Fibroblast of lung (primary cell): Measurements from ENCODE around the gene SLC7A14. TPM values are rescaled to one million over a fixed set of nuclear protein-coding genes. Genes with fewer than 3 reads are reported as not detected.

ENCODE experiments used
- DNase-seq, 2 donors: peaks; one replicate each; pipeline versions ENCODE4 v3.0.0 to v3.0.0-alpha.2; 2010; ENCODE audit warnings: low read depth in 2 of 2
- H2AFZ ChIP-seq: 2 replicates; pipeline ENCODE4 v1.5.1; 2012; ENCODE audit warnings: low read length, control low read depth, inconsistent platforms
- H3K27ac ChIP-seq: 2 replicates; pipeline ENCODE4 v1.5.1; 2011; ENCODE audit warnings: low read length, control low read depth; ENCODE audit not compliant: insufficient read depth
- H3K27me3 ChIP-seq: 2 replicates; pipeline ENCODE4 v1.5.1; 2011; ENCODE audit warnings: mild to moderate bottlenecking, low read length; ENCODE audit not compliant: control insufficient read depth, insufficient read depth
- H3K36me3 ChIP-seq: 2 replicates; pipeline ENCODE4 v1.5.1; 2011; ENCODE audit warnings: low read length; ENCODE audit not compliant: control insufficient read depth, insufficient read depth
- H3K4me1 ChIP-seq: 2 replicates; pipeline ENCODE4 v1.5.1; 2011; ENCODE audit warnings: low read length; ENCODE audit not compliant: control insufficient read depth, insufficient read depth; ENCODE audit errors: extremely low read depth
- H3K4me2 ChIP-seq: 2 replicates; pipeline ENCODE4 v1.5.1; 2011; ENCODE audit warnings: low read length, control low read depth; ENCODE audit not compliant: insufficient read depth; ENCODE audit errors: extremely low read depth
- H3K4me3 ChIP-seq, 4 experiments: fragments of 200-600 bp in 1 of 4; sonication (generic) in 1 of 4; replicated peaks in 1 of 4; 2 replicates each; pipeline ENCODE4 v1.5.1; 2011 to 2016; ENCODE audit warnings: low read length in 4 of 4, low read depth in 3 of 4, mild to moderate bottlenecking in 3 of 4, control low read depth in 2 of 4, inconsistent platforms in 1 of 4, mixed read lengths in 1 of 4; ENCODE audit not compliant: insufficient read depth in 1 of 4; ENCODE audit errors: control extremely low read depth in 1 of 4
- H3K79me2 ChIP-seq: 2 replicates; pipeline ENCODE4 v1.5.1; 2012; ENCODE audit warnings: mild to moderate bottlenecking, low read length, inconsistent platforms; ENCODE audit not compliant: control insufficient read depth, insufficient read depth
- H3K9ac ChIP-seq: 2 replicates; pipeline ENCODE4 v1.5.1; 2011; ENCODE audit warnings: mild to moderate bottlenecking, low read length, control low read depth; ENCODE audit not compliant: insufficient read depth
- H3K9me3 ChIP-seq: 2 replicates; pipeline ENCODE4 v1.5.1; 2012; ENCODE audit warnings: low read depth, low read length; ENCODE audit not compliant: control insufficient read depth, insufficient read depth
- H4K20me1 ChIP-seq: 2 replicates; pipeline ENCODE4 v1.5.1; 2011; ENCODE audit warnings: low read length; ENCODE audit not compliant: control insufficient read depth, insufficient read depth; ENCODE audit errors: extremely low read depth
- CTCF ChIP-seq, 2 donors: IDR thresholded peaks in 1 of 2; conservative IDR thresholded peaks in 1 of 2; 1 replicate in 1 of 2; 2 replicates in 1 of 2; pipeline ENCODE4 v1.5.1; 2011 to 2012; ENCODE audit warnings: low read length in 2 of 2, control low read depth in 1 of 2, inconsistent platforms in 1 of 2, low read depth in 1 of 2, mild to moderate bottlenecking in 1 of 2
- EZH2 ChIP-seq: IDR thresholded peaks from 2 replicates; pipeline ENCODE4 v1.5.1; 2012; ENCODE audit warnings: low read length, control low read depth, mild to moderate bottlenecking; ENCODE audit errors: missing control alignments
- polyA plus RNA-seq, 2 donors: library from polyadenylated mRNA; depleted of rRNA in 1 of 2; stranded (reverse) in 1 of 2; unstranded in 1 of 2; fragments of >200 nt; gene quantifications; 2 replicates each; pipeline ENCODE4 v1.2.1, GENCODE V29; 2011 to 2012; ENCODE audit warnings: missing spikeins in 1 of 2
- total RNA-seq: library from RNA; depleted of rRNA; stranded (reverse); fragments of >200 nt; gene quantifications from 2 replicates; pipeline ENCODE4 v1.2.1, GENCODE V29; 2014

Gene SLC7A14
- total and polyA plus RNA-seq, 2 donors (not counting 1 experiment from before 2014, with no cell fraction given), result 1.3 to 3.4 TPM

- no peak overlapping the region for H3K27ac ChIP-seq
- TF ChIP-seq CTCF (conservative IDR thresholded peaks at IDR 0.05 in 1 of 2, IDR thresholded peaks at IDR 0.05 in 1 of 2; ENCODE audit: low read depth in 1 of 2, low read length in 2 of 2) (no peak), EZH2 (no peak)
- H2AFZ ChIP-seq, result no peak overlapping the region
- no peaks in the 10 kb centered on the region for H3K9me3 ChIP-seq
- H3K9ac ChIP-seq, result no peak overlapping the region
- H3K4me3 ChIP-seq, result no peak overlapping the region
- no peak overlapping the region for H3K4me2 ChIP-seq
- H3K27me3 ChIP-seq, result no peaks in the 10 kb centered on the region
- no peaks in the 10 kb centered on the region for H3K4me1 ChIP-seq
- H3K36me3 ChIP-seq, result no peaks in the 10 kb centered on the region
- DNase-seq, result no peak
- no peaks in the 10 kb centered on the region for H4K20me1 ChIP-seq
- H3K79me2 ChIP-seq, result no peaks in the 10 kb centered on the region
Observed at GRCh38 chr3:170529912-170530311, 56.0 kb downstream of the SLC7A14 start.

GRCh38 chr3:170529346-170529745 is 56.5 kb downstream of the SLC7A14 start:
- Histone ChIP-seq H3K27me3 (no peaks in the 10 kb centered on the region), H3K9ac (no peak overlapping the region), H3K79me2 (no peaks in the 10 kb centered on the region), H3K36me3 (no peaks in the 10 kb centered on the region), H3K4me3 (no peak overlapping the region), H3K9me3 (no peaks in the 10 kb centered on the region), H3K4me1 (no peaks in the 10 kb centered on the region), H3K27ac (no peak overlapping the region), H2AFZ (no peak overlapping the region), H3K4me2 (no peak overlapping the region), H4K20me1 (no peaks in the 10 kb centered on the region)
- no peak for DNase-seq
- TF ChIP-seq EZH2 (no peak), CTCF (conservative IDR thresholded peaks at IDR 0.05 in 1 of 2, IDR thresholded peaks at IDR 0.05 in 1 of 2; ENCODE audit: low read depth in 1 of 2, low read length in 2 of 2) (no peak)

GRCh38 chr3:170528726-170529125 is 57.1 kb downstream of the SLC7A14 start:
- H3K36me3 ChIP-seq, result no peaks in the 10 kb centered on the region
- no peak for TF ChIP-seq EZH2
- no peak for TF ChIP-seq CTCF (conservative IDR thresholded peaks at IDR 0.05 in 1 of 2, IDR thresholded peaks at IDR 0.05 in 1 of 2; ENCODE audit: low read depth in 1 of 2, low read length in 2 of 2)
- H3K27me3 ChIP-seq, result no peaks in the 10 kb centered on the region
- H3K27ac ChIP-seq, result no peak overlapping the region
- no peaks in the 10 kb centered on the region for H3K79me2 ChIP-seq
- no peak for DNase-seq
- H3K9ac ChIP-seq, result no peak overlapping the region
- H3K4me2 ChIP-seq, result no peak overlapping the region
- H3K4me1 ChIP-seq, result no peaks in the 10 kb centered on the region
- no peaks in the 10 kb centered on the region for H4K20me1 ChIP-seq
- no peak overlapping the region for H2AFZ ChIP-seq
- H3K4me3 ChIP-seq, result no peak overlapping the region
- H3K9me3 ChIP-seq, result no peaks in the 10 kb centered on the region
